Stimulated activated naive CD8-positive, alpha-beta T cell treated with anti-CD3 and anti-CD28 coated beads, Interleukin-15, Interleukin-2, amounts not matched to agents 100 ng/mL and 50 ng/mL, for 24 hours (primary cell): ENCODE measurements around the gene CHP2.

Experiments
- H3K27ac Mint-ChIP-seq: one replicate; pipeline ENCODE4 v1.8.0; 2021; ENCODE audit warnings: mild to moderate bottlenecking, mixed read lengths
- H3K27me3 Mint-ChIP-seq: one replicate; pipeline ENCODE4 v1.8.0; 2021; ENCODE audit warnings: mixed read lengths
- H3K36me3 Mint-ChIP-seq: one replicate; pipeline ENCODE4 v1.8.0; 2021; ENCODE audit warnings: low read depth, mixed read lengths
- H3K4me1 Mint-ChIP-seq: one replicate; pipeline ENCODE4 v1.8.0; 2021; ENCODE audit warnings: low read depth, mixed read lengths
- H3K4me3 Mint-ChIP-seq: one replicate; pipeline ENCODE4 v1.8.0; 2021; ENCODE audit warnings: mild to moderate bottlenecking, mixed read lengths
- H3K9me3 Mint-ChIP-seq: one replicate; pipeline ENCODE4 v1.8.0; 2021; ENCODE audit warnings: mixed read lengths

The CHP2 gene

GRCh38 chr16:23768581-23768980, 13.8 kb downstream of the CHP2 start:
- Mint-ChIP-seq H3K4me3 (no peak overlapping the region), H3K4me1 (no peaks in the 10 kb centered on the region), H3K9me3 (no peaks in the 10 kb centered on the region), H3K27ac (no peak overlapping the region), H3K36me3 (no peaks in the 10 kb centered on the region), H3K27me3 (peaks cover 7% of the 10 kb centered on the region)

GRCh38 chr16:23771027-23771426, 16.2 kb downstream of the CHP2 start:
- H3K27me3 Mint-ChIP-seq = peaks cover 1% of the 10 kb centered on the region
- H3K27ac Mint-ChIP-seq = no peak overlapping the region
- H3K4me3 Mint-ChIP-seq = no peak overlapping the region
- no peaks in the 10 kb centered on the region for H3K4me1 Mint-ChIP-seq
- no peaks in the 10 kb centered on the region for H3K9me3 Mint-ChIP-seq
- H3K36me3 Mint-ChIP-seq = no peaks in the 10 kb centered on the region

GRCh38 chr16:23771642-23772041, 16.8 kb downstream of the CHP2 start:
- no peaks in the 10 kb centered on the region for H3K36me3 Mint-ChIP-seq
- no peak overlapping the region for H3K4me3 Mint-ChIP-seq
- peaks cover 3% of the 10 kb centered on the region for H3K27me3 Mint-ChIP-seq
- H3K4me1 Mint-ChIP-seq = no peaks in the 10 kb centered on the region
- H3K9me3 Mint-ChIP-seq = no peaks in the 10 kb centered on the region
- no peak overlapping the region for H3K27ac Mint-ChIP-seq

- H3K27ac Mint-ChIP-seq = no peak overlapping the region
- no peaks in the 10 kb centered on the region for H3K4me1 Mint-ChIP-seq
- H3K27me3 Mint-ChIP-seq = peaks cover 3% of the 10 kb centered on the region
- no peaks in the 10 kb centered on the region for H3K9me3 Mint-ChIP-seq
- H3K4me3 Mint-ChIP-seq = no peak overlapping the region
- no peaks in the 10 kb centered on the region for H3K36me3 Mint-ChIP-seq
Observed at GRCh38 chr16:23773339-23773738, 18.5 kb downstream of the CHP2 start.

GRCh38 chr16:23781176-23781575, 26.4 kb downstream of the CHP2 start:
- H3K27me3 Mint-ChIP-seq = peaks cover 46% of the 10 kb centered on the region
- H3K4me1 Mint-ChIP-seq = no peaks in the 10 kb centered on the region
- no peaks in the 10 kb centered on the region for H3K9me3 Mint-ChIP-seq
- no peak overlapping the region for H3K4me3 Mint-ChIP-seq
- no peaks in the 10 kb centered on the region for H3K36me3 Mint-ChIP-seq
- no peak overlapping the region for H3K27ac Mint-ChIP-seq

- Mint-ChIP-seq H3K4me3 (no peak overlapping the region), H3K4me1 (no peaks in the 10 kb centered on the region), H3K9me3 (no peaks in the 10 kb centered on the region), H3K27me3 (peaks cover 36% of the 10 kb centered on the region), H3K36me3 (no peaks in the 10 kb centered on the region), H3K27ac (no peak overlapping the region)
Observed at GRCh38 chr16:23784811-23785447, 30.1 kb downstream of the CHP2 start.

GRCh38 chr16:23785842-23786241, 31.0 kb downstream of the CHP2 start:
- no peak overlapping the region for H3K27ac Mint-ChIP-seq
- peaks cover 30% of the 10 kb centered on the region for H3K27me3 Mint-ChIP-seq

GRCh38 chr16:23786964-23787561, 32.2 kb downstream of the CHP2 start:
- no peaks in the 10 kb centered on the region for H3K9me3 Mint-ChIP-seq
- no peaks in the 10 kb centered on the region for H3K36me3 Mint-ChIP-seq
- H3K27ac Mint-ChIP-seq = no peak overlapping the region
- peaks cover 22% of the 10 kb centered on the region for H3K27me3 Mint-ChIP-seq
- no peaks in the 10 kb centered on the region for H3K4me1 Mint-ChIP-seq
- no peak overlapping the region for H3K4me3 Mint-ChIP-seq

More at GRCh38 chr16:23785842-23786241, 31.0 kb downstream of the CHP2 start:
- Mint-ChIP-seq H3K9me3 (no peaks in the 10 kb centered on the region), H3K4me3 (no peak overlapping the region), H3K36me3 (no peaks in the 10 kb centered on the region), H3K4me1 (no peaks in the 10 kb centered on the region)

GRCh38 chr16:23788685-23789084, 33.9 kb downstream of the CHP2 start:
- H3K4me3 Mint-ChIP-seq = no peak overlapping the region
- H3K27me3 Mint-ChIP-seq = peaks cover 16% of the 10 kb centered on the region
- H3K36me3 Mint-ChIP-seq = no peaks in the 10 kb centered on the region
- H3K27ac Mint-ChIP-seq = no peak overlapping the region
- no peaks in the 10 kb centered on the region for H3K9me3 Mint-ChIP-seq
- H3K4me1 Mint-ChIP-seq = no peaks in the 10 kb centered on the region

- Mint-ChIP-seq H3K4me3 (no peak overlapping the region), H3K4me1 (no peaks in the 10 kb centered on the region), H3K27ac (no peak overlapping the region), H3K9me3 (no peaks in the 10 kb centered on the region), H3K27me3 (no peaks in the 10 kb centered on the region), H3K36me3 (no peaks in the 10 kb centered on the region)
Observed at GRCh38 chr16:23795378-23795777, 40.6 kb downstream of the CHP2 start.

- H3K36me3 Mint-ChIP-seq = no peaks in the 10 kb centered on the region
- no peaks in the 10 kb centered on the region for H3K9me3 Mint-ChIP-seq
- no peak overlapping the region for H3K4me3 Mint-ChIP-seq
- H3K27me3 Mint-ChIP-seq = no peaks in the 10 kb centered on the region
- H3K27ac Mint-ChIP-seq = no peak overlapping the region
- H3K4me1 Mint-ChIP-seq = peaks cover 3% of the 10 kb centered on the region
Observed at GRCh38 chr16:23796941-23797340, 42.1 kb downstream of the CHP2 start.

GRCh38 chr16:23801378-23801777, 46.6 kb downstream of the CHP2 start:
- Mint-ChIP-seq H3K36me3 (no peaks in the 10 kb centered on the region), H3K27me3 (no peaks in the 10 kb centered on the region), H3K4me1 (peaks cover 16% of the 10 kb centered on the region), H3K4me3 (no peak overlapping the region), H3K9me3 (no peaks in the 10 kb centered on the region), H3K27ac (no peak overlapping the region)

- H3K9me3 Mint-ChIP-seq = no peaks in the 10 kb centered on the region
- no peak overlapping the region for H3K4me3 Mint-ChIP-seq
- H3K36me3 Mint-ChIP-seq = no peaks in the 10 kb centered on the region
- H3K4me1 Mint-ChIP-seq = peaks cover 24% of the 10 kb centered on the region
- H3K27me3 Mint-ChIP-seq = no peaks in the 10 kb centered on the region
- H3K27ac Mint-ChIP-seq = no peak overlapping the region
Observed at GRCh38 chr16:23802776-23803175, 48.0 kb downstream of the CHP2 start.

- Mint-ChIP-seq H3K36me3 (no peaks in the 10 kb centered on the region), H3K4me3 (peak overlapping the region; percentile 35), H3K9me3 (no peaks in the 10 kb centered on the region), H3K4me1 (peaks cover 24% of the 10 kb centered on the region), H3K27ac (peak overlapping the region; percentile 10), H3K27me3 (no peaks in the 10 kb centered on the region)
Observed at GRCh38 chr16:23803591-23804123, 48.8 kb downstream of the CHP2 start.

GRCh38 chr16:23807028-23807427, 52.2 kb downstream of the CHP2 start:
- peak overlapping the region; percentile 16 for H3K27ac Mint-ChIP-seq
- H3K27me3 Mint-ChIP-seq = peaks cover 3% of the 10 kb centered on the region
- no peak overlapping the region for H3K4me3 Mint-ChIP-seq
- H3K36me3 Mint-ChIP-seq = no peaks in the 10 kb centered on the region
- H3K4me1 Mint-ChIP-seq = peaks cover 20% of the 10 kb centered on the region
- H3K9me3 Mint-ChIP-seq = no peaks in the 10 kb centered on the region
